Measurements from ENCODE around the gene STEAP3. TPM values are rescaled to one million over a fixed set of nuclear protein-coding genes. Genes with fewer than 3 reads are reported as not detected.

Gene STEAP3
- total RNA-seq, 2 donors from 2014 or later = 4.4 to 7.9 TPM

DNA sequence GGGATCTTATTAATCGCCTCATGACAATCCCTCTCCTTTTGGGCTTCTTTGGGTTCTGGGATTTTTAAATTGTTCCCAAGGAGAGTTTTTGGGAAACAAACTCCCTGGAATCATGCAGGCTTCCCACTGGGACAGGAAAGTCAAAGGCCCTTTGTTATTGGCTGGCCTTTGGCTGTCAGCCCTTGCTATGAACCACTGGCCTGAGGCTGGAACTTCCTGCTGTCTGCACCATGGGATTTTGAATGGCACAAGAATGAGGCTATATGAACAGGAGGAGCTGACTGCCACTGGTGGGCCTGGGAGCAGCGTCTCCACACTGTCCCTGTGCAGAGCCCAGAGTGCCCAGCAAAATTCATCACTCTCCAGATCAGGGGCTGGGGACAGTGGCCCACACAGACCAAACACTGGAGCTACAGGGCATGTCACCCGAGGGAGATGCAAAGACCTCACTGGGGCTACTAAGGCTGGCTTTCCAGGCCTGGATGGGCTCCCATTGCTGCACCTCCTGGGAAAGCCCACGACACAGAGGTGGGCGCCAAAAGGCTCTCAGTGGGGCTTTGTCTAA, 35.7 kb downstream of the STEAP3 start:
- Histone ChIP-seq H3K36me3 (ENCODE audit: control insufficient read depth, insufficient read depth, low read length) (no peaks in the 10 kb centered on the region), H3K27me3 (ENCODE audit: control insufficient read depth, insufficient read depth, low read length, poor library complexity, severe bottlenecking) (no peaks in the 10 kb centered on the region), H3K4me1 (ENCODE audit: control insufficient read depth, insufficient read depth, low read length) (peaks cover 7% of the 10 kb centered on the region), H3K9ac (ENCODE audit: extremely low read depth, low read length, poor library complexity, severe bottlenecking) (no peak overlapping the region), H3K4me3 (ENCODE audit: low read length) (no peak overlapping the region), H3K9me3 (ENCODE audit: control insufficient read depth, low read length) (no peaks in the 10 kb centered on the region), H3K27ac (ENCODE audit: low read depth, low read length) (peak overlapping the region; percentile 77)
- Mint-ChIP-seq H3K27me3 (ENCODE audit: insufficient read depth) (no peaks in the 10 kb centered on the region), H3K4me1 (peaks cover 18% of the 10 kb centered on the region), H3K36me3 (ENCODE audit: low read depth) (no peaks in the 10 kb centered on the region), H3K27ac (peak overlapping the region; percentile 26), H3K4me3 (no peak overlapping the region), H3K9me3 (no peaks in the 10 kb centered on the region)
- WGBS, 2 experiments (ENCODE audit: insufficient coverage in 1 of 2, insufficient read length in 1 of 2) = 85% methylated on average over 4 to 5 of the region's 5 CpGs
- peak; percentile 65 for DNase-seq
- TF ChIP-seq, protein P1, sequence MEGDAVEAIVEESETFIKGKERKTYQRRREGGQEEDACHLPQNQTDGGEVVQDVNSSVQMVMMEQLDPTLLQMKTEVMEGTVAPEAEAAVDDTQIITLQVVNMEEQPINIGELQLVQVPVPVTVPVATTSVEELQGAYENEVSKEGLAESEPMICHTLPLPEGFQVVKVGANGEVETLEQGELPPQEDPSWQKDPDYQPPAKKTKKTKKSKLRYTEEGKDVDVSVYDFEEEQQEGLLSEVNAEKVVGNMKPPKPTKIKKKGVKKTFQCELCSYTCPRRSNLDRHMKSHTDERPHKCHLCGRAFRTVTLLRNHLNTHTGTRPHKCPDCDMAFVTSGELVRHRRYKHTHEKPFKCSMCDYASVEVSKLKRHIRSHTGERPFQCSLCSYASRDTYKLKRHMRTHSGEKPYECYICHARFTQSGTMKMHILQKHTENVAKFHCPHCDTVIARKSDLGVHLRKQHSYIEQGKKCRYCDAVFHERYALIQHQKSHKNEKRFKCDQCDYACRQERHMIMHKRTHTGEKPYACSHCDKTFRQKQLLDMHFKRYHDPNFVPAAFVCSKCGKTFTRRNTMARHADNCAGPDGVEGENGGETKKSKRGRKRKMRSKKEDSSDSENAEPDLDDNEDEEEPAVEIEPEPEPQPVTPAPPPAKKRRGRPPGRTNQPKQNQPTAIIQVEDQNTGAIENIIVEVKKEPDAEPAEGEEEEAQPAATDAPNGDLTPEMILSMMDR (conservative IDR thresholded peaks at IDR 0.05) = no peak

DNA sequence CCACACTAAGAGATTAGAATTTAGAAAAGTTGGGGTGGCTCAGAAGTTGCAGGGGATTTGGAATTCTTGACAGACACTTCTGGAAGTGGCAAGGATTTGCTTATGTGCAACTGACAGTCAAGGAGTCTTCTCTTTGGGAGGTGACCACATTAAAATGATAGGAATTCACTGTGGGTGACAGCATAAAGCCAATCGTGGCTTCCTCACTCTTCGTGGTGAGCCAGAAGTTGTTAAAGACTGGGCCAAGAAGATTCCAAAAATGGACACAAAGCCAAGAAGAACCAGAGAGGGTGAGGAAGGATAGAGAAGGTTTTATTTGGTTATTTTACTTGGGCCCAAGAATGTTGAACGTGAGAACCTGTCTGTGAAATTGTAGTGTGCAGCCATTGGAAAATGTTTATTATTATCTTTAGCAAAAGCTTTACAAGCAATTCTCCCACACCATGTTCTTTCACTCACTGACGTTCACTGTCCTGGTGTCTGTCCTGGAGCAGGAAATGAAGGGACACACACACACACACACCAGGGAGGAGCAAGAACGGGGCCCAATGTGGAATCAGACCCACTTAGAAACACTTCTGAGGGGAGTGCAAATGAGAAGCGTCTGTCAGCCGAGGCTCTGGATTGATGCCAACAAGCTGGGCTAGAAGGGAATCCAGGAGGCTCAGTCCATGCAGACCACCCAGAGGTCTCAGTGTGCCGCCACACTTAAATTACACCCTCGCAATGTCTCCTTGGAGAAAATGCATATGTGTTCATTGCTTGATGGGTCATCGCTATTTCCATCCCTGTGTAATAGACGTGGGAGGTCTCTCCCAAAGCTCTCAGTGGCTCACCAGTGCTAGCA, 37.2 kb downstream of the STEAP3 start:
- peaks cover 10% of the 10 kb centered on the region for H3K4me1 Mint-ChIP-seq
- no peaks in the 10 kb centered on the region for H3K27me3 ChIP-seq (ENCODE audit: control insufficient read depth, insufficient read depth, low read length, poor library complexity, severe bottlenecking)
- TF ChIP-seq, protein P1 (conservative IDR thresholded peaks at IDR 0.05) = no peak
- no peak overlapping the region for H3K9ac ChIP-seq (ENCODE audit: extremely low read depth, low read length, poor library complexity, severe bottlenecking)
- H3K27me3 Mint-ChIP-seq (ENCODE audit: insufficient read depth) = no peaks in the 10 kb centered on the region
- H3K36me3 Mint-ChIP-seq (ENCODE audit: low read depth) = no peaks in the 10 kb centered on the region
- peaks cover 7% of the 10 kb centered on the region for H3K4me1 ChIP-seq (ENCODE audit: control insufficient read depth, insufficient read depth, low read length)
- H3K27ac ChIP-seq (ENCODE audit: low read depth, low read length) = no peak overlapping the region
- no peaks in the 10 kb centered on the region for H3K9me3 ChIP-seq (ENCODE audit: control insufficient read depth, low read length)
- no peak overlapping the region for H3K4me3 ChIP-seq (ENCODE audit: low read length)
- peak; percentile 29 for DNase-seq
- H3K36me3 ChIP-seq (ENCODE audit: control insufficient read depth, insufficient read depth, low read length) = no peaks in the 10 kb centered on the region
- WGBS, 2 experiments (ENCODE audit: insufficient coverage in 1 of 2, insufficient read length in 1 of 2) = 93% methylated on average over 10 to 11 of the region's 11 CpGs
- H3K4me3 Mint-ChIP-seq = no peak overlapping the region
- H3K9me3 Mint-ChIP-seq = no peaks in the 10 kb centered on the region
- no peak overlapping the region for H3K27ac Mint-ChIP-seq

DNA sequence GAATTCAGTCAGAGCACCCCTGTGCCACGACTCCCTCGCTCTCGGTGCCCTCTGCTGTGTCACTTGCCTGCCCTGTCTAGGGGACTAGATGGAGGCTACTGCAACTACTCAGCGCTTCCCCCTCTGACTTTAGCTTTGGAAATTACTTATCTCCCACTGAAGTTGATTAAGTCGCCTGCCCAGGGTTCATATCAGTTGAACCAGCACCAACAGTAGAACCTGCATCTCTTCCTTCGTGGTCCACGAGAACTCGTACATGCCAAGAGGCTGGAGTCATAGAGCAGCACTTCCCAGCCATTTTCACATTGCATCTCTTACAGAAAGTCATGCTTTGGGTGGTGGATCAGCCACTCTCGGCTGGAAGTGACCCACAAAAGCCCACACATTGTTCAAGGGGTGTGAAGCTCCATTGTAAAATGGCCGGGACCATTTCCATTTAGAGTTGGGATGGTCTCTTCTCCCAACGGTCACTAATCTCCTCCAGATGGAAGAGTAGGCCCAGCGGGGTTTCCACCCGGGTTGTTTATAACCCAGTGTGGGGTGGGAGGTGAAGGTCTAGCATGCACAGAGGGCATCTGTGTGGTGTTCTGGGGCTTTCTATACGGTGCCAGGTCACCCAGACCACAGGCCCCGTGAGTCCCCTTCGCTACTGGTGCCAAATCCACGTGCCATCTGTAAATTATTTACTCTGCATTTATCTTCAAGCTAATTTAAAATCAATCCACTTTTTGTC, 38.0 kb downstream of the STEAP3 start:
- Histone ChIP-seq H3K4me1 (ENCODE audit: control insufficient read depth, insufficient read depth, low read length) (peaks cover 3% of the 10 kb centered on the region), H3K27ac (ENCODE audit: low read depth, low read length) (no peak overlapping the region), H3K9me3 (ENCODE audit: control insufficient read depth, low read length) (no peaks in the 10 kb centered on the region), H3K27me3 (ENCODE audit: control insufficient read depth, insufficient read depth, low read length, poor library complexity, severe bottlenecking) (no peaks in the 10 kb centered on the region), H3K36me3 (ENCODE audit: control insufficient read depth, insufficient read depth, low read length) (no peaks in the 10 kb centered on the region), H3K9ac (ENCODE audit: extremely low read depth, low read length, poor library complexity, severe bottlenecking) (no peak overlapping the region), H3K4me3 (ENCODE audit: low read length) (no peak overlapping the region)
- Mint-ChIP-seq H3K4me1 (peaks cover 5% of the 10 kb centered on the region), H3K4me3 (no peak overlapping the region), H3K27me3 (ENCODE audit: insufficient read depth) (no peaks in the 10 kb centered on the region), H3K27ac (no peak overlapping the region), H3K9me3 (no peaks in the 10 kb centered on the region), H3K36me3 (ENCODE audit: low read depth) (no peaks in the 10 kb centered on the region)
- TF ChIP-seq, protein P1 (conservative IDR thresholded peaks at IDR 0.05) = no peak
- peak; percentile 20 for DNase-seq
- 89 to 92% methylated on average over 6 to 17 of the region's 17 CpGs for whole genome bisulfite sequencing, 2 experiments (ENCODE audit: insufficient coverage in 1 of 2, insufficient read length in 1 of 2)
